Gastrocnemius medialis (tissue), 4 donors: ENCODE results near the gene IGSF9.

Experiments
- CTCF ChIP-seq, 5 experiments: fragments of 450-650 bp in 3 of 5; fragments of 200-600 bp in 2 of 5; sonication (generic) in 2 of 5; IDR thresholded peaks in 4 of 5; conservative IDR thresholded peaks in 1 of 5; 1 replicate in 4 of 5; 2 replicates in 1 of 5; pipeline ENCODE4 v1.5.1; 2016 to 2019; ENCODE audit warnings: antibody characterized with exemption in 5 of 5, mild to moderate bottlenecking in 3 of 5, moderate library complexity in 3 of 5
- POLR2A ChIP-seq, 2 donors: fragments of 450-650 bp; IDR thresholded peaks; one replicate each; pipeline ENCODE4 v1.6.1; 2017; ENCODE audit warnings: antibody characterized with exemption in 2 of 2, mild to moderate bottlenecking in 2 of 2, moderate library complexity in 2 of 2

GRCh38 chr1:159922511-159923202, 22.8 kb downstream of the IGSF9 start:
- TF ChIP-seq CTCF (IDR thresholded peaks at IDR 0.05 in 4 of 5, conservative IDR thresholded peaks at IDR 0.05 in 1 of 5) (no peak), POLR2A (IDR thresholded peaks at IDR 0.05) (no peak)
